EL (cell line): Measurements from ENCODE around the gene GLT1D1.

Experiments used
- DNase-seq: peaks from one replicate; pipeline ENCODE4 v3.0.0-alpha.2; 2016

The GLT1D1 gene

GRCh38 chr12:128856035-128856790 is 2.9 kb downstream of the GLT1D1 start:
- DNase-seq = no peak

GRCh38 chr12:128856791-128857078 is 3.5 kb downstream of the GLT1D1 start:
- no peak for DNase-seq

GRCh38 chr12:128857133-128857763 is 4.0 kb downstream of the GLT1D1 start:
- DNase-seq = no peak

GRCh38 chr12:128859311-128859710 is 6.0 kb downstream of the GLT1D1 start:
- DNase-seq = no peak

GRCh38 chr12:128861226-128862016 is 8.1 kb downstream of the GLT1D1 start:
- no peak for DNase-seq

- DNase-seq = no peak
These were observed 10.7 kb downstream of the GLT1D1 start for GRCh38 chr12:128863957-128864356.

- no peak for DNase-seq
These were observed 11.4 kb downstream of the GLT1D1 start for GRCh38 chr12:128864516-128865186.

GRCh38 chr12:128867466-128867865 is 14.2 kb downstream of the GLT1D1 start:
- DNase-seq = no peak

- no peak for DNase-seq
These were observed 18.2 kb downstream of the GLT1D1 start for GRCh38 chr12:128871516-128871892.

- DNase-seq = no peak
These were observed 19.0 kb downstream of the GLT1D1 start for GRCh38 chr12:128872303-128872702.

- DNase-seq = no peak
These were observed 23.3 kb downstream of the GLT1D1 start for GRCh38 chr12:128876559-128876958.

- no peak for DNase-seq
These were observed 26.9 kb downstream of the GLT1D1 start for GRCh38 chr12:128879898-128880764.

GRCh38 chr12:128891856-128892255 is 38.6 kb downstream of the GLT1D1 start:
- no peak for DNase-seq

- DNase-seq = no peak
These were observed 50.0 kb downstream of the GLT1D1 start for GRCh38 chr12:128903236-128903635.

GRCh38 chr12:128905003-128905544 is 51.8 kb downstream of the GLT1D1 start:
- no peak for DNase-seq

- no peak for DNase-seq
These were observed 53.3 kb downstream of the GLT1D1 start for GRCh38 chr12:128906485-128907137.

GRCh38 chr12:128908254-128908653 is 55.0 kb downstream of the GLT1D1 start:
- no peak for DNase-seq

- DNase-seq = no peak
These were observed 56.4 kb downstream of the GLT1D1 start for GRCh38 chr12:128909653-128910052.

GRCh38 chr12:128910629-128911028 is 57.4 kb downstream of the GLT1D1 start:
- DNase-seq = no peak

GRCh38 chr12:128911861-128912260 is 58.6 kb downstream of the GLT1D1 start:
- no peak for DNase-seq

GRCh38 chr12:128914908-128915563 is 61.8 kb downstream of the GLT1D1 start:
- DNase-seq = no peak
